ENCODE measurements around the gene TOP1.

TOP1 gene

GRCh38 chr20:41058674-41059635 lies 30.3 kb downstream of the TOP1 start:
- no peak for DNase-seq

- DNase-seq, result no peak
Observed at GRCh38 chr20:41061155-41061554, 32.5 kb downstream of the TOP1 start.

- no peak for DNase-seq
Observed at GRCh38 chr20:41063442-41063841, 34.8 kb downstream of the TOP1 start.

GRCh38 chr20:41064377-41064776 lies 35.8 kb downstream of the TOP1 start:
- DNase-seq, result no peak

GRCh38 chr20:41065716-41066115 lies 37.1 kb downstream of the TOP1 start:
- DNase-seq, result no peak

GRCh38 chr20:41068806-41069205 lies 40.2 kb downstream of the TOP1 start:
- DNase-seq, result no peak

GRCh38 chr20:41072190-41072863 lies 43.7 kb downstream of the TOP1 start:
- no peak for DNase-seq

- DNase-seq, result no peak
Observed at GRCh38 chr20:41072915-41073314, 44.3 kb downstream of the TOP1 start.

- no peak for DNase-seq
Observed at GRCh38 chr20:41074441-41074840, 45.8 kb downstream of the TOP1 start.

GRCh38 chr20:41076776-41077175 lies 48.2 kb downstream of the TOP1 start:
- no peak for DNase-seq

- peak in 1 of 2 donors; percentile 34 for DNase-seq
Observed at GRCh38 chr20:41078329-41078728, 49.7 kb downstream of the TOP1 start.

- DNase-seq, result no peak
Observed at GRCh38 chr20:41079066-41079465, 50.4 kb downstream of the TOP1 start.

GRCh38 chr20:41080866-41081265 lies 52.2 kb downstream of the TOP1 start:
- DNase-seq, result no peak

GRCh38 chr20:41081276-41081814 lies 52.7 kb downstream of the TOP1 start:
- no peak for DNase-seq

GRCh38 chr20:41082306-41082705 lies 53.7 kb downstream of the TOP1 start:
- no peak for DNase-seq

- DNase-seq, result no peak
Observed at GRCh38 chr20:41085606-41086005, 57.0 kb downstream of the TOP1 start.

GRCh38 chr20:41086402-41087324 lies 58.0 kb downstream of the TOP1 start:
- DNase-seq, result no peak

GRCh38 chr20:41087325-41087685 lies 58.7 kb downstream of the TOP1 start:
- DNase-seq, result no peak

- DNase-seq, result no peak
Observed at GRCh38 chr20:41087777-41088176, 59.2 kb downstream of the TOP1 start.

GRCh38 chr20:41089555-41089954 lies 60.9 kb downstream of the TOP1 start:
- no peak for DNase-seq

GRCh38 chr20:41091927-41092326 lies 63.3 kb downstream of the TOP1 start:
- no peak for DNase-seq

GRCh38 chr20:41094353-41095055 lies 65.9 kb downstream of the TOP1 start:
- no peak for DNase-seq

Measured in CD4-positive, alpha-beta T cell treated with Interleukin-1 beta for 1 hour (primary cell).